Spleen (tissue), 7 donors: ENCODE results near the gene TERT.
"Not testable (repeated sequence)": the region's sequence is repeated elsewhere in the genome, so short reads cannot be mapped to it uniquely, and the experiment has no call there.

Experiments
- CTCF ChIP-seq, 11 experiments: fragments of 200-600 bp in 7 of 11; fragments of 450-650 bp in 4 of 11; sonication (generic) in 4 of 11; IDR thresholded peaks in 8 of 11; conservative IDR thresholded peaks in 3 of 11; 1 replicate in 7 of 11; 2 replicates in 4 of 11; pipeline versions ENCODE4 v1.4.0 to v1.8.0; 2016 to 2021; ENCODE audit warnings: antibody characterized with exemption in 11 of 11, inconsistent platforms in 4 of 11, mild to moderate bottlenecking in 1 of 11
- POLR2A ChIP-seq, 3 donors: fragments of 450-650 bp; IDR thresholded peaks; one replicate each; pipeline ENCODE4 v1.5.1; 2017; ENCODE audit warnings: antibody characterized with exemption in 3 of 3, mild to moderate bottlenecking in 1 of 3
- donor health status: DM: no; HTN: no; CAD: no; lungs with moderate emphysema.
- donor health status: DM: no; HTN: no; CAD: no.
- donor health status: DM: no; HTN: no; CAD: no.

GRCh38 chr5:1326532-1326875 is 31.6 kb upstream of the TERT start:
- not testable (repeated sequence) for TF ChIP-seq CTCF (IDR thresholded peaks at IDR 0.05 in 8 of 11, conservative IDR thresholded peaks at IDR 0.05 in 3 of 11); POLR2A (IDR thresholded peaks at IDR 0.05)
